Testis (tissue), 2 donors: Measurements from ENCODE around the gene POLDIP3.

Experiments
- CTCF ChIP-seq, 3 experiments: fragments of 450-650 bp in 2 of 3; fragments of 200-600 bp in 1 of 3; sonication (generic) in 1 of 3; IDR thresholded peaks; one replicate each; pipeline ENCODE4 v1.5.1; 2016 to 2019; ENCODE audit warnings: antibody characterized with exemption in 3 of 3, mild to moderate bottlenecking in 2 of 3, moderate library complexity in 1 of 3
- POLR2A ChIP-seq: fragments of 450-650 bp; IDR thresholded peaks from one replicate; pipeline ENCODE4 v1.6.1; 2017; ENCODE audit warnings: antibody characterized with exemption, mild to moderate bottlenecking, moderate library complexity

- TF ChIP-seq CTCF (IDR thresholded peaks at IDR 0.05), result no peak
- no peak for TF ChIP-seq POLR2A
These were observed 31.7 kb downstream of the POLDIP3 start for GRCh38 chr22:42582987-42583386.
